HT-29 (cell line): ENCODE data around the gene ODF4. TPM values are rescaled to one million over a fixed set of nuclear protein-coding genes. Genes with fewer than 3 reads are reported as not detected.
A peak's percentile ranks its signal among the peaks of the same experiment; 100 is the strongest.
"Not testable (repeated sequence)": the region's sequence is repeated elsewhere in the genome, so short reads cannot be mapped to it uniquely, and the experiment has no call there.

Source experiments
- DNase-seq: peaks from one replicate; pipeline ENCODE4 v3.0.0-alpha.2; 2015; ENCODE audit warnings: low spot score
- total RNA-seq: library from RNA; depleted of rRNA; stranded (reverse); fragments of >200 nt; shearing (Covaris generic); gene quantifications from 2 replicates; pipeline ENCODE4 v1.2.3, GENCODE V29; 2014

The ODF4 gene
- total RNA-seq, 1 experiment from 2014 or later: not detected

DNA sequence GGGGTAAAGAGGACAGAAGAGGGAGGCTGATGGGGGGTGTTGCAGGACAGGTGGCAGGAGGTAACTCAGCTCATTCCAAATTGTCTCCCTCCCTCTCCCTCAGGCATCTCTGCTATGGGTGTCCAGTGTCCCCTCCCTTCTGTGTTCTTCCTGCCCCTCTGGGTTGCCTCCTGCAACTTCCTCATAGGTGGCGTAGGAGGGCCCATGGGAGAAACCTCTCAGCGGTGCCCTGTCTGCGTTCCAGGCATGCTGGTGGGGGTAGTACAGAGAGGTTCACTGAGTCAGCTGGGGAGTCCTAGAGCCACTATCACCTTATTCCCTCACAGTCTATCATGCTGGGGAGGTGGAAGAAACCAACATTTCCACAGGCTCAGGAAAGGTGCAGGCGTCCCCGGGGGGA is 14.7 kb upstream of the ODF4 start:
- DNase-seq: no peak

DNA sequence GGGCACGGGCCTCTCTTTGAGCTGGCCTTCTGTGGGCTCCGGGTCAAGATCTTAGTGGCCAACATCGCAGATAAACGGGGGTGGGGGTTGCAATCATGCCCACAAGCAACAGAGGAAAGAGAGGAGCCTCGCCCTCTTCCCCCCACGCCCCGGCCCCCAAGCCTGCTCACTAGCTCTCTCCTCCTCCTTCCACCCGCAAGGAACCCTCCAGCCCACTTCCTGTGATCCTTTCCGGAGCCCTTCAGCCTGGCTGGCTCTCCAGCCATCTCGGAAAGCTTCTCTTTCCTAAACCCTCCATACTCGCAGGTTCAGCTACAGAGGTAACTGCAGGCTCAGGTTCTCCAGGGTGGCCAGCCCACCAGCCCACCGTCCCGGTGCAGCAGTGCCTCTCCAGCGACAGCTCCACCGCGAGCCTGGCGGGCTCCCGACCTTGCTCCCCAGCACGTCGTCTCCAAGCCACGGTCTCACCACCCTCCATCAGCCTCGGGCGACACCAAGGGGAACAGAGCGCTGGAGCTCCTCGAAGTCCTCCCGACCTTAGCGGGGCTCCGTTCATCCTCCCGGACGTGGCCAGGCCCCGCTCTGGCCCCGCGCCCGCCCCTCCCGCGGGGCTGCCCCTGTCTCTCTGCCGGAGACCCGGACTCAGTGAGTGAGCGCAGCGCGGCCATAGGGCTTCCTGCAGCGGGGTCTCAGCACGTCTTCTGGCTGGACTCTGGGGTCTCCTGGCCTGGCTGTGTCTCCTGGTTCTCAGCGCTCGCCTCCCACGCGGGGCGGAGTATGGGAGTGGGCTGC is 12.9 kb upstream of the ODF4 start:
- DNase-seq: no peak

DNA sequence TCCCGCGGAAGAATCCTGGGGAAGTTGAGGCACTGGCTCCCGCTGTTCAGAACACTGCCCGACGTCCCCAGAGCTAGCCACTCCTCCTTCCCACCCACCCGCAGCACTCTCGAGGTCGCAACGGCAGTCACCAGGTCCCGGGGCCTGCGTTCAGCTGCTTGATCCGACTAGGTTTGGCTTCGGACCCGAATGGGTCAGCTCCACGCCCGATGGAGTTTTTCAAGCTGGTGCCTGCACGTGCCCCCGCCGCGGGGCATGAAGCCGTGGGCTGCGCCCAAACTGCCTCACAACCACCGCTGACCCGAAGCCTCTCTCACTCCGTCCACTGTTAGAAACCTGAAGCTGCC is 12.4 kb upstream of the ODF4 start:
- no peak for DNase-seq

DNA sequence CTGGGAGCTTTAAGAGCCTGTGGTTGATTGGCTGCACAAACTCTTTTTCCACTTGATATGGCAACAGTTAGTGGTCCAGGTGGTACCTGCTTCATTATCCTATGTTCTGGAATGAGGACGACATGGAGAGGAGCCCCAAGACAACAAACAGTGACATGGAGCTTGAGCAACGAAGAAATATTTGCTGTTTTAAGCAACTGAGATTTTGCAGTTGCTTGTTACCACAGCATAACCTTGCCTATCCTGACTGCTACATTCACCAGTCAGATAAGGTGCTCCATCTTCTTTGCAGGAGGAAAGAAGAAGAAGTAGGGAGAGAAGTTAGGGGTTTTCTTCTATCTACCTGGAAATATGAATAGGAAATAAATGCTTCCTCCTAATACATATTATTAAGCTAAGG is 7.5 kb upstream of the ODF4 start:
- no peak for DNase-seq

DNA sequence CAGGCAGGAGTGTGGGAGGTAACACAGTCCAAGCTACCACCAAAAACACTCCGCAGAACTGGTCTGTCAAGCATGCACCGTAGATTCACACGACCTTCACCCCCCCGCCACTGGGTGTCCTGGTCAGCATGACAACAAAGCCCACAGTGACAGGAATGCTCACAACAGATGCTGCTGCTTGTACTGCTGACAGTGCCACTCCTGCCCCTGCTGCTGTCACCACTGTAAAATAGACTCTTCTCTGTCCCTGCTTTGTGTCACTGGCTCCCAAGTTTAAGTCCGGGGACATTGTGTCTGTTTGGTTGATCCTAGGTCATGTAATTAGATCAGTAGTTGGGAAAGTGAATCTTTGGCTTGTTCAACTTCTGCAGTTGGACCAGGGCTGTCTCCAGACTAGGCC is 7.0 kb upstream of the ODF4 start:
- DNase-seq: peak; percentile 32

DNA sequence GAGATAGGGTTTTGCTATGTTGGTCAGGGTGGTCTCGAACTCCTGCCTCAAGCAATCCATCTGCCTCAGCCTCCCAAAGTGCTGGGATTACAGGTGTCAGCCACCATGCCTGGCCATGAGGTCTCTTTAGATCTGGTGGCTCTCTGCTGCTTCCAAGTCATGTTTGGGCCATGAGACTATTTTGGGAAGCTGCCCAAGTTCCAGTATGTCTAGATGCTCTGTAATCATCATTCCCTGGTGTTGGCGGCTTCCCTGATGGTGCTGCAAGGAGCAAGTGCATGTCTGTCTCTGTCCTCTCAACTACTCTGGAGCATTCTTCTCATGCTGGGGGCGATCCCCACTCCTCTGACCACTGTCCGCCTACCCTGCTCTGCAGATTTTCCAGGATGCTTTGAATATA is 6.4 kb upstream of the ODF4 start:
- DNase-seq: no peak

DNA sequence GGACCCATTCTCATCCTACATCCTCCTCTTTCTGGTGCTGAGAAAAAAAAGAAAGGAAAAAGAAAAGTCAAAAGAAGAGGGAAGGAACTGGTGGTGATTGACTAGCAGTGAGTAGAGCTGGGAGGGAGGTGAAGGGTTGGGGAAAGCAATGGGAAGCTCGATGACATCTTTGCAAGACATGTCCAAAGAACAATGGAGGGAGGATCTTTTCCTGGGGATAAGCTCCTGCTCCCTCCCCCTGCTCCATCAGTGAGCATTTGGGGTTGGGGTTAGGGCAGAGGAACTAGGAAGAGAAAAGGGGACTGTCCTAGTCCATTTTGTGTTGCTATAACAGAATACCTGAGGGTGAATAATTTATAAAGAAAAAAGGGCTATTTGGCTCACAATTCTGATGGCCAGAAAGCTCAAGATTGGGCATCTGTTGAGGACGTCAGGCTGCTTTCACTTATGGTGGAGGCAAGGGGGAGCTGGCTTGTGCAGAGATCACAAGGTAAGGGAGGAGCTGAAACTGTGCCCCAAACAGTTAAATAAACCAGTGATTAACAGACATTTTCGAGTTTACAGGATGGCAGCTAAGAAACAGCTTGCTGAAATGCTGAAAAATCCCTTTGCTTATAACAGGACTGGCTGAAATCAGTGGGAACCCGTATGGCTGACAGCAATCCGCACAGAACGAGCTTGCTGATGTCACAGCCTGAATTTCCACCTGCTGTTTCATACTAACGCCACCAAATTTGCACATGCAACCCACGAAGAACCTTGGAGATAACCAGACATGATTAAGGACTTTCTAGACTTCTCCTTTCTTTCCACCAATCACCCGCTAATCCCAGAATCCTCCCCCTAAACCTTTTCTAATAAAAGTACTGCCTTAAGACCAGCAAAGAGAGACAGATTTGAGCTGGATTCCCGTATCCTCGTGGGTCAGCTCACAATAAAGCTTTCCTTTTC is 1.6 kb upstream of the ODF4 start:
- DNase-seq: no peak

DNA sequence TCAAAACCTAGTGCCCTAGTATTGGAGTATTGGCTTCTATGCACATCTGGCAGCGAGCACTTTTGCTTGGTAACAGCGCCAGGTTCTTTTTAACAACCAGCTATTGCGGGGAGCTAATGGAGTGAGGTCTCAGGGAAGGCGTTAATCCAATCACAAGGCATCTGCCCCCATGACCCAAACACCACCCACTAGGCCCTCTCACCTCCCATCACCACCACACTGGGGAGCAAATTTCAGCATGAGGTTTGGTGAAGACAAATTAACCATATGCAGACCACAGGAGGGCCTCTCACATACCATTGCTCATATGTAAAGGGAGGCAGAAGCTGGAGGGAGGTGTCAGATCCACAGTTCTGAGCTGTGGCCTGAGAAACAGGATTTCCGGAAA is 893 bp upstream of the ODF4 start:
- DNase-seq: no peak

DNA sequence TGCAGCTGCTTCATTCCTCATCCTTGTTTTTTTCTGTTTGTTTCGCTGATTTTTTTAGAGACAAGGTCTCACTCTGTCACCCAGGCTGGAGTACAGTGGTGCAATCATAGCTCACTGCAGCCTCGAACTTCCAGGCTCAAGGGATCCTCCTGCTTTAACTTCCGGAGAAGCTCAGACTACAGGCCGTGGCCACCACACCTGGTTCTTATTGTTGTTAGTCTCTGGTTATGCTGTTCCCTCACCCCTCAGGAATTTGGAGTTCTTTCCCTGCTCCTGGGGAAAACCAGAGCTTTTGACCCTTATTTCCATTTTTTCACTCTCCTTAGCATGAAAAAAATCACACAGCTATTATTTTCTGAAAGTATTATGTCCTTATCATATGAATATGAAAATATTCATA is 1.8 kb downstream of the ODF4 start:
- DNase-seq: no peak

DNA sequence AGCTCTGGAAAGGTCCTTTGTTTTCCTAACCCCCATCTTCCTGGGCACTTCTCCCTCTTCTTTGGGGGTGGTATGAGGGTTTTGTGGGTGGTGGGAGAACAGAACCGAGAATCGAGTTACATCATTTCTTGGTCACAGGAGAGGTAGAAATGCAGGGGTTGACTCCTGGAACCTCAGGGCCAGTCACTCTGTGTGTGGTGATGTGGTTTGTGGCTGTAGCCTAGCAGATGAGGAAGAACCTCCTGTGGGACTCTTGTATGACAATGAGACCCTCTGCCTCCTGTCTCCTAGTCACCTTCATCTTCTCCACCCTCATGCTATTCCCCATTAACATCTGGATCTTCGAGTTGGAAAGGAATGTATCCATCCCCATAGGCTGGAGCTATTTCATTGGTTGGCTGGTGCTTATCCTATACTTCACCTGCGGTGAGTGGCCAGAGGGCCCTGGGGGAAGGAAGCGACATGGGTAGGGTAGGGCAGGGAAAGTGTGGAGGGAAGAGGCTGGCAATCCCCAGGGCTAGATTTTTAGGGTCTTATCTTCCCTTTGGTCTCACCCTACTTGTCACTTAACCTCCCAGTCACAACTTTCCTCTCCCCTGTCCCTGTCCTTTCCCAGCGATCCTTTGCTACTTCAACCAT is 5.5 kb downstream of the ODF4 start:
- no peak for DNase-seq

DNA sequence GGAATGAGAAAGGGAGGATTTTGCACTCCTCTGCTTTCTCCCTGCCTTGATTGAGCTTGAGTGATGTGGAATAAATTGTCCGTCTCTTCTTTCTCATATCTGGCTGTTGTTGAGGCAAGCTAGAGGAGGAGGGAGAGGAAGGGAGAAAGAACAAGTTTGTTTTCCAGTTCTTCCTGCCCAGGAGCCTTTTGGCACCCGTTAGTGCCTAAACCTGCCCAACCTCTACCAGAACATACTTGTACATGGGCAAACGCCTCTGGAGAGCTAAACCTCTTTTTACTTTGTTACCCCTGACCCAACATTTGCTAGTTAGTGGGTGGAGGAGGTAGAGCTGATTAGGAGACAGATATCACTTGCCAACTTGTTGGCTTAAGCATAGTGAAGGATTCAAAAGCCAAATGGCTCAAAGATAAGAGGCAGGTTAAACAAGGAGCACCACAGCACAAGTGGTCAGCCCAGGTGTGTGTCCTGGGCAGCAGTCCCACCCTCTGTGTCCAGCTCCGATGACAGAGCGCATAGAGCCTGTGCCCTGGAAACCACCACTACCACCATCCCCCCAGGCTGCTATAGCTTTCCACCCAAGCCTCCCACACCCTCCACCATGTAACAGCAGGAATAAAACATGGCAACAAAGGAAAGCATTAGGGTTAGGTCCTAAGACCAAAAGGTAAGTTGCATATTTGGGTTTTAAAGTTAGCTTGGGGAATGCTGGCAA is 6.5 kb downstream of the ODF4 start:
- no peak for DNase-seq

DNA sequence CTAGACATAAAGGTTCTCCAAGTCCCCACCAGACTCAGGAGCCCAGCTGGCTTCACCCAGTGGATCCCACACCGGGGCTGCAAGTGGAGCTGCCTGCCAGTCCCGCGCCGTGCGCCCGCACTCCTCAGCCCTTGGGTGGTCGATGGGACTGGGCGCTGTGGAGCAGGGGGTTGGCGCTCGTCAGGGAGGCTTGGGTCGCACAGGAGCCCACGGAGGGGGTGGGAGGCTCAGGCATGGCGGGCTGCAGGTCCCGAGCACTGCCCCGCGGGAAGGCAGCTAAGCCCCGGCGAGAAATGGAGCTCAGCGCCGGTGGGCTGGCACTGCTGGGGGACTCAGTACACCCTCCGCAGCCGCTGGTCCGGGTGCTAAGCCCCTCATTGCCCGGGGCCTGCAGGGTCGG is 7.4 kb downstream of the ODF4 start:
- DNase-seq: not testable (repeated sequence)

DNA sequence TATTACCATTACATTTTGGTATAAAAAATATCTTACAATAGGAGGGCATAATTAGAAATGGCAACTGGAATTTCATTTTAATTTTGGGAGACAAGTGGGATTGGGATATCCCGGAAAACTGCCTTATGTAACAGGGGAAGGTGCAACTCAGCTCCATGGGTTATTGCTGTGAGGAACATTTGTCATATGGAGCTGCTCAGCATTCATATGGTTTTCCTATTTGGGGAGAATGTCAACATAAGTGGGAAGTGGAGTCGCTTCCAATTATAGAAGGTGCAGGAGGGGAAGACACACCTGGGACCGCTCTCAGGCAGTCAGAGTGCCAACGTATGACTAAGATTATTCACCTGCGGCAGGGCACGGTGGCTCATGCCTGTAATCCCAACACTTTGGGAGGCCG is 10.7 kb downstream of the ODF4 start:
- no peak for DNase-seq

DNA sequence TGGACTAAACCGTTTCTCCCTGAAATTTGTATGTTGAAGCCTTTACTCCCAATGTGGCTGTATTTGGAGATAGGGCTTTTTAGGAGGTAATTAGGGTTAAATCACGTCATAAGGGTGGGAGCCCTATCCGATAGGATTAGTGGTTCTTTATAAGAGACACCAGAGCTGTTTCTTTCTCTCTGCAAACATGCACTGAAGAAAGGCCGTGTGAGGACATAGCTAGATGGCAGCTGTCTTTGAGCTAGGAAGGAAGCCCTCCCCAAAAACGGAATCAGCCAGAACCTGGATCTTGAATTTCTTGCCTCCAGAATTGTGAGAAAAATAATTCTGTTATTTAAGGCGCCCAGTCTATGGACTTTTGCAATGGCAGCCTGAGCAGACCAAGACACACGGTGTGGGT is 14.1 kb downstream of the ODF4 start:
- DNase-seq: no peak

DNA sequence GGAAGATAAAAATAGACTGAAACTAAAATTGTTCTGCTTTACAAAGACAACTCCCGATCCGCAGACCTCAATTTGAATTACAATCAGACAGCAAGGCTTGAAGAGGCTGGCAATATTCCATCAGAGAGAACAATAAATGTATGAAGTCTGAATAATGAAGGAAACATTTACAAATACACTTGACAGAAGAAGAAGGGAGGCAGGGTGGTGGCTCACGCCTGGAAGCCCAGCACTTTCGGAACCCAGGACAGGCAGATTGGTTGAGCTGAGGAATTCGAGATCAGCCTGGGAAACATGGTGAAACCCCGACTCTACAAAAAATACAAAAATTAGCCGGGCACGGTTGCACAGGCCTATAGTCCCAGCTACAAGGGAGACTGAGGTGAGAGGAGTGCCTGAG is 14.6 kb downstream of the ODF4 start:
- DNase-seq: no peak

DNA sequence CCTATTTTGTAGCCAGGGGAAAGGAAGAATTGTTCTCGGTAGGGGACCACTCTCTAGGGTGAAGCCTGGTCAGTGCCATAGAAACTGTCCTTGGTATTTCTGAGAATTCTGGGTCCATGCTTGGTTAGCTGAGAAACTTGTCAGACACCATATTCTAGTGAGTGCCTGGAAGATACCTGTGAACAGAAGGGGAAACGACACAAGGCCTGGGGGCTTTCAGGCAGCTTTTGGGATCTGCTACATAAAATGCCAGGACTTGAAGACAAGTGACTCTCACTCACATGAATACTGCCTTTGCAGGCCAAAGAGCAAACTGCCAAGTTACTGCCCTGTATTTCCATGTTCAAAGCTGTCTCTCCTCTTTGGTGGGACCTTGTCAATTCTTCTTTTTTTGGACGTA is 18.3 kb downstream of the ODF4 start:
- DNase-seq: no peak

DNA sequence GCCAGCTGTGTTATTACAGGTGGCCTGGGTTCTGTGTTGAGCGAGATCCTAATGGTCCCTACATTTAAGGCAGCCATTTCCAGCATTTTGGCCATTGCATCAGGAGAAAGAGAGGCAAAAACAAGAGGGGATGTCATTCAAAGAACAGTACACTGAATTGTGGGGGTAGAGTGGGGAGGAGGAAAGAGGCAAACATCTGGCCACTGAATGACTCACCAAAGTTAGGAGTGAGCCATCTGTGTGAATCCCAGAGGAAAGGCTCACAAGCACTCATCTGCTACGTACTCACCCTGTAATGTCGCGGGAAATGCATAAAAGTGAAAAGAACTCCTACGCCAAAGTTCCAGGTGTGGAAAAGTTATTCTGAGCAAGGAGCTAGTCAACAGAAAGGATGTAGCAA is 20.1 kb downstream of the ODF4 start:
- no peak for DNase-seq

DNA sequence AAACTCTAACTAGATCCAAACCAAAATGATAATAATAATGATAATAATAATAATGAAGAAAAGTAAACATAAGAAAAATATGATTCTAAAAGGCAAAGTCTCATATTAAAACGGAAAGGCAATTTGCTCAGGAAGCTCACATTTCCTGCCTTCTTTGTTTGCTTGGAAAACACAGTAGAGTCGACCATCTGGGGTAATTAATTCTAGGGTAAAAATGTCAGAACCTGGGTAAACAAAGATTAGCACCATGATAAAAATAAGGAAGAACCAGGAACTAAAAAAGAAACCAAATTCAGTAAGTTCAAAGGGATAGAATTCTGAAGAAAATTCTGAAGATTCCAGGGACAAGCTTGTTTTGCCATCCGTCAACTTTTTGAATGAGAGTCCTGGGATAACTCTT is 20.6 kb downstream of the ODF4 start:
- no peak for DNase-seq

DNA sequence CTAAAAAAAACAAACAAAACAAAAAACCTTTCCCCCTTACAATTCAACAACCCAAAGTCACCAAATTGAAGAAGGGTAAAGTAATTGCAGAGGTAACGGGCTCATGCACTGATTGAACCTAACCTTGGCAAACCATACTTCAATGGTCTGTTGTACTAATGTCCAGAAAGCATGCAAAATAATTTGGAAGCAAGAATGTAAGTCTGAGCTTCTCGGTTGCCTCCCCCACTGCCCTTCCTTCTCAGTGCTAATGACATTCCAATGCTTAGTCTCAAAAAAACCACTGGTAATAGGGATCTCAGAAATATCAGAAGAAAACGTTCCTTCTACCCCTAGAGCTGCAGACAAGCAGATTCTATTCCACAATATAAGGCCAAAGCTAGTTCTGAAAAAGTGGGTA is 21.1 kb downstream of the ODF4 start:
- DNase-seq: no peak

DNA sequence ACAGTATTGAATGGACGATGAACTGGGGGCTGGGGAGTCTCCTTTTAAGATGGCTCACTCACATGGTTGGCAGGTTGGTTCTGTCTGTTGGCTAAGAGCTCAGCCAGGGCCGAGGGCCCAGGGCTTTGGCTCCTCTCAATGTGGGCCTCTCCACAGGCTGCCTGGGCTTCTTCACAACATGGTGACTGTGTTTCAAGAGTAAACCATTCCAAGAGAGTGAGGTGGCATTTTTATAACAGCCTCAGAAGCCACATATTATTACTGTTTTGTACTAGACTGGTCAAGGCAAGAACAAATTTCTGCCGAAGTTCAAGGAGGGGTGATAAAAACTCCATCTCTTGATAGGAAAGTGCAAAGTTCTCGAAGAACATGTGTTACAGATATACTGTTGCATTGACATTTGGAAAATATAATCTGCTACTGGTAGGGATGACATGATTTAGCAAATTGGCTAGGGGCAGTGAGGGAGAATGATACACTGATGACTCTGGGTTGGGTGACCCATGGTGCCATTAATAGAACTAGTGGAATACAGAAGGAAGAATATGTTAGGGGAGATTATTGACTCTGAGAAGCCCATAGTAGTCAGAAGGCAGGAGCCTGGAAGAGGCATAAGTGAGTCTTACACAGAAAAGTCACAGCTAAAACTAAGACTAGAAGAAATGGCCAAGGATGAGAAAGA is 23.2 kb downstream of the ODF4 start:
- no peak for DNase-seq

DNA sequence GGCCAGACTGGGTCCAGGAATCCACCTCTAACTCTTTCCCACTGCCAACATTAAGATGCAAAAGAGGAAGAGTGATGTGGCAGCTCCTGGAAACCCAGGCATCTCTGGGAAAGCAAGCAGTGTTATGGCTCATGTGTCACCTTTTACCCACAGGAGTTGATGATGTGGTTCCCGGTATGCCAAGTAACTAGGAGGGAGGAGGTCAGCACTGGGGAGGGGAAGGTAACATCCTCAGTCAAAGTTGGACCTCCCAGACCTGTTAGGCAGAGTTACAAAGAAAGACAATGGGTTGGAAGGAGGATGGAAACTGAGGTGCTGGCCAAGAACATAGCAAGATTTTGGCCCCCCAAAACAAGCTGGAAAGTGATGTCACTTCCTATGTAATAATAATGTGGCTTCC is 25.5 kb downstream of the ODF4 start:
- no peak for DNase-seq
